HG03135 (cell line): ENCODE measurements around the gene SLC24A3.
"Not testable (repeated sequence)": the region's sequence is repeated elsewhere in the genome, so short reads cannot be mapped to it uniquely, and the experiment has no call there.

Source experiments
- ATAC-seq: cut with Tn5 transposase; IDR thresholded peaks from one replicate; pipeline ENCODE4 v1.9.1; 2021; ENCODE audit warnings: mild to moderate bottlenecking, moderate library complexity; ENCODE audit not compliant: unreplicated experiment

Gene SLC24A3

GRCh38 chr20:19754201-19754600, 541.8 kb downstream of the SLC24A3 start:
- not testable (repeated sequence) for ATAC-seq

- no peak for ATAC-seq
Observed at GRCh38 chr20:19756761-19757486, 544.5 kb downstream of the SLC24A3 start.

- ATAC-seq, result no peak
Observed at GRCh38 chr20:19757487-19758132, 545.2 kb downstream of the SLC24A3 start.

GRCh38 chr20:19758133-19758500, 545.7 kb downstream of the SLC24A3 start, which contains the start of gene RIN2:
Gene RIN2, plus strand, starts transcription at chr20:19758258. Its CDS starts 131,344 bp downstream, at chr20:19889602.
- no peak for ATAC-seq

GRCh38 chr20:19758501-19759331, 546.3 kb downstream of the SLC24A3 start:
- no peak for ATAC-seq

- no peak for ATAC-seq
Observed at GRCh38 chr20:19760371-19760721, 547.9 kb downstream of the SLC24A3 start.

GRCh38 chr20:19761326-19761725, 548.9 kb downstream of the SLC24A3 start:
- no peak for ATAC-seq

GRCh38 chr20:19761841-19762240, 549.4 kb downstream of the SLC24A3 start:
- ATAC-seq, result no peak

- ATAC-seq, result no peak
Observed at GRCh38 chr20:19764207-19764606, 551.8 kb downstream of the SLC24A3 start.

GRCh38 chr20:19765266-19765665, 552.8 kb downstream of the SLC24A3 start:
- ATAC-seq, result no peak

GRCh38 chr20:19765913-19766312, 553.5 kb downstream of the SLC24A3 start:
- no peak for ATAC-seq

- no peak for ATAC-seq
Observed at GRCh38 chr20:19767070-19767469, 554.6 kb downstream of the SLC24A3 start.

- no peak for ATAC-seq
Observed at GRCh38 chr20:19768325-19768842, 555.9 kb downstream of the SLC24A3 start.

- no peak for ATAC-seq
Observed at GRCh38 chr20:19769507-19769906, 557.1 kb downstream of the SLC24A3 start.

GRCh38 chr20:19770375-19770774, 557.9 kb downstream of the SLC24A3 start:
- ATAC-seq, result no peak

- no peak for ATAC-seq
Observed at GRCh38 chr20:19771031-19771430, 558.6 kb downstream of the SLC24A3 start.
